ENCODE results near the gene FAM163A. TPM values are rescaled to one million over a fixed set of nuclear protein-coding genes. Genes with fewer than 3 reads are reported as not detected.

The FAM163A gene
- total and polyA plus RNA-seq, 9 donors = 0.10 to 1.7 (median 0.47) TPM; not detected in 3

DNA sequence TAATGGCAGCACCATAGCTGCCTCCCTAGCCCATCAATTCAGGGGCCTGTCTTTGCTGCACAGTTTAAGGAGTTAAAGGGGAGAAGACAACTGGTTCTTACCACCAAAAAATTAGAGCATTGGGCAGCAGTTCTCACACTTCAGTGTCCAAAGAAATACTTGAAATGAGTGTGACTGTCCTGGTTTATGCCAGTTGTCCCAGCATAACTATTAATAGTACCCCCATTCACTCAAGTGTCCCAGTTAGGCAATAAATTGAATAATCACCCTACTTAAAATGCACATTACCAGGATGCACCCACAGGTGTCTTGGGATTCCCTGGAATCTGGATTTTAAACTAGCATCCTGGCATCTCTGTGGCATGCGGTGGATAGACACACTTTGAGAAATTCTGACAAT is 51.1 kb downstream of the FAM163A start:
- intact Hi-C loops (cut with DNase I) = no loop called here
- WGBS, 3 donors = 69 to 74% (median 73%) methylated on average over 1 of the region's 1 CpG

DNA sequence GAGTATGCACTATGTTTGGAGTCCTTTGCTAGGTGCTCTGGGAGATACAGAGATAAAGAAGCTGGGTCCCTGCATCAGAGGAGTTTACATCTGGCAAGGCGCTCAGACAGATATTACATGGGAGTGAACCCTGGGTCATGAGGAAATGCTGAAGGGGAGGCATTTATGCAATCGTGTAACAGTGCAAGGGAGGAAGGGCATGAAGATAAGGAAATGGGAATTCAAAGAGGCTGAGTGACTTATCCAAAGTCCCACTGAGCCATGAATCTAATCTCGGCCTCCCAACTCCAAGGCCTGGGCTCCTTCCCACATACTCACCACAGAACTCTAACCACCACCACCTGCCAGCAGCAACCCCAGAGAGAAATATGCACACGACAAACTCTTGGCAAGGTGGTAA is 51.6 kb downstream of the FAM163A start:
- no peaks in the 10 kb centered on the region for H3K9me3 ChIP-seq
- DNase-seq = no peak
- intact Hi-C loops (cut with DNase I) = no loop called here
- no peak overlapping the region for H3K27ac ChIP-seq
- no peak overlapping the region for H3K4me3 ChIP-seq
- no peaks in the 10 kb centered on the region for H3K4me1 ChIP-seq (ENCODE audit: insufficient read depth)
- no peaks in the 10 kb centered on the region for H3K36me3 ChIP-seq
- TF ChIP-seq, protein P1, sequence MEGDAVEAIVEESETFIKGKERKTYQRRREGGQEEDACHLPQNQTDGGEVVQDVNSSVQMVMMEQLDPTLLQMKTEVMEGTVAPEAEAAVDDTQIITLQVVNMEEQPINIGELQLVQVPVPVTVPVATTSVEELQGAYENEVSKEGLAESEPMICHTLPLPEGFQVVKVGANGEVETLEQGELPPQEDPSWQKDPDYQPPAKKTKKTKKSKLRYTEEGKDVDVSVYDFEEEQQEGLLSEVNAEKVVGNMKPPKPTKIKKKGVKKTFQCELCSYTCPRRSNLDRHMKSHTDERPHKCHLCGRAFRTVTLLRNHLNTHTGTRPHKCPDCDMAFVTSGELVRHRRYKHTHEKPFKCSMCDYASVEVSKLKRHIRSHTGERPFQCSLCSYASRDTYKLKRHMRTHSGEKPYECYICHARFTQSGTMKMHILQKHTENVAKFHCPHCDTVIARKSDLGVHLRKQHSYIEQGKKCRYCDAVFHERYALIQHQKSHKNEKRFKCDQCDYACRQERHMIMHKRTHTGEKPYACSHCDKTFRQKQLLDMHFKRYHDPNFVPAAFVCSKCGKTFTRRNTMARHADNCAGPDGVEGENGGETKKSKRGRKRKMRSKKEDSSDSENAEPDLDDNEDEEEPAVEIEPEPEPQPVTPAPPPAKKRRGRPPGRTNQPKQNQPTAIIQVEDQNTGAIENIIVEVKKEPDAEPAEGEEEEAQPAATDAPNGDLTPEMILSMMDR (IDR thresholded peaks at IDR 0.05) = no peak
- TF ChIP-seq POLR2A (IDR thresholded peaks at IDR 0.05) (no peak), EP300 (IDR thresholded peaks at IDR 0.05) (no peak)
- no peaks in the 10 kb centered on the region for H3K27me3 ChIP-seq
- WGBS, 3 donors = 6 to 18% (median 11%) methylated on average over 4 of the region's 4 CpGs

More for the DNA sequence above, 51.1 kb downstream of the FAM163A start:
- Histone ChIP-seq H3K4me1 (ENCODE audit: insufficient read depth) (no peaks in the 10 kb centered on the region), H3K4me3 (no peak overlapping the region), H3K27me3 (no peaks in the 10 kb centered on the region), H3K9me3 (no peaks in the 10 kb centered on the region), H3K36me3 (no peaks in the 10 kb centered on the region), H3K27ac (no peak overlapping the region)
- TF ChIP-seq POLR2A (IDR thresholded peaks at IDR 0.05) (no peak), EP300 (IDR thresholded peaks at IDR 0.05) (no peak)
- TF ChIP-seq, protein P1 (IDR thresholded peaks at IDR 0.05) = no peak
- no peak for DNase-seq

DNA sequence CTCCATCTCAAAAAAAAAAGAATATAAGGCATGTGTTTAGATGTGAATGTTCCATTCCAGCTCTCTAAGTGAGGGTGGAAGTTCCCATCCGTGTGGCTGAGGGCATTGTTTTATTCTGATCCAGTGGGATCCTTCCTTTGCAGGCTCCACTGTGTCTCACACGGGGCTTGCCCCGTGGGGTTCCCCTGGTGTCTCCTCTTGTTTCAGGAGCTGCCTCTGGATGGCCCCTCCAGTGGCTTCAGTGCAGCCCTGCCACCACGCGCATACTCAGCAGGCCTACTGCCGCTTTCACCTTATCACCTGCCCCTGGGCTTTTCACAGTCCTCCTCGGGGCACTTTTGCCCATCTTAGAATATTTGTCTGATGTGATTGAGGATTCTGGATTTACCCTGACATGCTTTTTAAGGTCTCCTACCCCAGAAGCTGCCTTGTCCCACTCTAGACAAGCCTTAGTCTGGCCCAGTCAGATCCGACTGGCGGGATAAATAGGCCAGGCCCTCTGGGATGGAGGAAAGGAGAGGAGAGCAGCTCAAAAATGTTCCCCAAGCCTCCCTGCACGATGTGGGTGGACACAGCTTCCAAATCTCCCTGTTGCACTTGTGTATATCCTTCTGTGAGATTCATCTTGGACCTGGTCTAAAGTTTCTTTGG is 55.2 kb downstream of the FAM163A start:
- intact Hi-C loops (cut with DNase I) = no loop called here
- WGBS, 3 donors = 90 to 95% (median 91%) methylated on average over 10 of the region's 10 CpGs
- Histone ChIP-seq H3K27me3 (no peaks in the 10 kb centered on the region), H3K27ac (no peak overlapping the region), H3K36me3 (no peaks in the 10 kb centered on the region), H3K4me3 (no peak overlapping the region), H3K9me3 (no peaks in the 10 kb centered on the region), H3K4me1 (ENCODE audit: insufficient read depth) (no peaks in the 10 kb centered on the region)
- TF ChIP-seq, protein P1 (IDR thresholded peaks at IDR 0.05) = no peak
- TF ChIP-seq POLR2A (IDR thresholded peaks at IDR 0.05) (no peak), EP300 (IDR thresholded peaks at IDR 0.05) (no peak)
- no peak for DNase-seq

DNA sequence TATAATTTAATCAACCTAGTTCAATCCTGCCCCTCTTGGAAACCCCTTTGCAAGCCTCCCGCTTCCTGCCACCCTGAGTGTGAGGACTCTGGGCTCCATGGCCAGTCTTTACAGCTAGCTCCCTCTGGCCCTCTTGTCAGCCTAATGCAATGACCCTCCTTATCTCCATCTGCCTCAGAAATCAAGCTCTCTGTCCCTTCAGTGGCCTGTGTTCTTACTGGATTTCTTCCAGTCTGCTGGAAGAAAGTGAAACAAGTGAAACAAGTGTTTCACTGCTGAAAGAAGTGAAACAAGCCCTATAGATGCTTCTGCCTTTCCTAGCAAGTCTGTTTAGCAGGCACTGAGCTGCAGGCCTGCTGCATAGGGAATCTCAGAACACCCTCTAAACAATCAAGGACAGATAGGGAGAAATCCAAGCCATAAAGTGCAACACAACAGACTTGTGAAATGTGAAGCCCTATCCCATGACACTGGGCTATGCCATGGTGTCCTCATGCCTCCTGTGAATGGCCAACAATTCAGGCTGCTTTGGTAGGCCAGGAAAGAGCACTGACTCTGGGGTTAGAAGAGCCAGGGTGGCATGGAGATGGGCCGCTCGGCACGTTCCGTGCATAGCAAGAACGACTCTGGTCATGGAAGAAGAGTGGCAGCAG is 55.9 kb downstream of the FAM163A start:
- Histone ChIP-seq H3K27me3 (no peaks in the 10 kb centered on the region), H3K4me1 (ENCODE audit: insufficient read depth) (no peaks in the 10 kb centered on the region), H3K36me3 (no peaks in the 10 kb centered on the region), H3K4me3 (no peak overlapping the region), H3K27ac (no peak overlapping the region), H3K9me3 (no peaks in the 10 kb centered on the region)
- intact Hi-C loops (cut with DNase I) = no loop called here
- 93 to 97% (median 96%) methylated on average over 6 of the region's 6 CpGs for WGBS, 3 donors
- DNase-seq = no peak
- TF ChIP-seq POLR2A (IDR thresholded peaks at IDR 0.05) (no peak), EP300 (IDR thresholded peaks at IDR 0.05) (no peak)

DNA sequence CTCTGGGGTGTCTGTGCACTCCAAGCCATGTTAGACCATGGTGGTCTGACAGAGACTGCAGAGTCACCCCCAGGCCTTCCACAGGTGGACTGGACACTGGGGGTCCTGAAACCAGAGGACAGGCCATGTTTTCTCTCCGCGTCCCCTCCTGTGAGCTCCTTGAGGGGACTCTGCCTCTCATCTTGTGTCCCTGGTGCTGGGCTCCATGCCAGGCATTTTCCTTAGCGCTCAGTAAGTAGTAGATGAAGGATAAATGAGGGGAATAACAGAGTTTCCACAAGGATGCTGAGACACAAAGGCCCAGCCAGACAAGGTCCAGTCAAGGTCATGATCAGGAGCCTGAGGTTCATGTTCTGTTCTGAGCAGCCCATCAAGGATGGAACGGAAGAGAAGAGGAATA is 57.4 kb downstream of the FAM163A start:
- WGBS, 3 donors = 86 to 95% (median 88%) methylated on average over 4 of the region's 4 CpGs

More for the DNA sequence above, 57.4 kb downstream of the FAM163A start:
- intact Hi-C loops (cut with DNase I) = no loop called here
- no peaks in the 10 kb centered on the region for H3K27me3 ChIP-seq
- H3K36me3 ChIP-seq = no peaks in the 10 kb centered on the region
- no peak for DNase-seq
- no peaks in the 10 kb centered on the region for H3K9me3 ChIP-seq
- no peaks in the 10 kb centered on the region for H3K4me1 ChIP-seq (ENCODE audit: insufficient read depth)
- no peak for TF ChIP-seq POLR2A (IDR thresholded peaks at IDR 0.05)
- TF ChIP-seq, protein P1 (IDR thresholded peaks at IDR 0.05) = no peak
- no peak for TF ChIP-seq EP300 (IDR thresholded peaks at IDR 0.05)
- H3K27ac ChIP-seq = no peak overlapping the region
- H3K4me3 ChIP-seq = no peak overlapping the region
